Liver (tissue), 9 donors: ENCODE data around the gene NCF4. TPM values are rescaled to one million over a fixed set of nuclear protein-coding genes. Genes with fewer than 3 reads are reported as not detected.

ENCODE experiments used
- DNase-seq: peaks from one replicate; pipeline ENCODE4 v3.0.0-alpha.2; 2017; ENCODE audit warnings: low spot score
- H3K27ac ChIP-seq, 2 donors: one replicate each; pipeline ENCODE4 v1.7.0; 2013; ENCODE audit warnings: inconsistent platforms in 2 of 2, low read length in 2 of 2, control low read depth in 1 of 2, low read depth in 1 of 2, mild to moderate bottlenecking in 1 of 2
- H3K27me3 ChIP-seq, 4 donors: one replicate each; pipeline versions ENCODE4 v1.6.1 to v1.7.0; 2013; ENCODE audit warnings: low read length in 3 of 4, inconsistent platforms in 1 of 4, mild to moderate bottlenecking in 1 of 4, moderate library complexity in 1 of 4; ENCODE audit not compliant: control insufficient read depth in 4 of 4, insufficient read depth in 4 of 4
- H3K36me3 ChIP-seq, 4 donors: one replicate each; pipeline versions ENCODE4 v1.6.1 to v1.7.0; 2013; ENCODE audit warnings: low read length in 3 of 4, mild to moderate bottlenecking in 3 of 4, low read depth in 1 of 4, moderate library complexity in 1 of 4; ENCODE audit not compliant: control insufficient read depth in 4 of 4, insufficient read depth in 3 of 4
- H3K4me1 ChIP-seq, 4 donors: one replicate each; pipeline versions ENCODE4 v1.6.1 to v1.7.0; 2013; ENCODE audit warnings: low read length in 3 of 4, mild to moderate bottlenecking in 3 of 4, moderate library complexity in 1 of 4; ENCODE audit not compliant: control insufficient read depth in 4 of 4, insufficient read depth in 4 of 4
- H3K4me3 ChIP-seq, 3 donors: one replicate each; pipeline versions ENCODE4 v1.6.1 to v1.7.0; 2013; ENCODE audit warnings: low read length in 3 of 3, control low read depth in 1 of 3, low read depth in 1 of 3, mild to moderate bottlenecking in 1 of 3
- H3K9ac ChIP-seq, 2 donors: one replicate each; pipeline ENCODE4 v1.7.0; 2013; ENCODE audit warnings: low read length in 2 of 2, mild to moderate bottlenecking in 2 of 2, moderate library complexity in 2 of 2, control low read depth in 1 of 2, low read depth in 1 of 2
- H3K9me3 ChIP-seq, 4 donors: one replicate each; pipeline versions ENCODE4 v1.6.1 to v1.7.0; 2013; ENCODE audit warnings: low read length in 3 of 4; ENCODE audit not compliant: control insufficient read depth in 4 of 4
- ATF3 ChIP-seq: IDR thresholded peaks from 2 replicates; pipeline ENCODE4 v1.6.1; 2016; ENCODE audit warnings: antibody characterized with exemption
- CTCF ChIP-seq: fragments of 150-350 bp; IDR thresholded peaks from 2 replicates; pipeline ENCODE4 v1.5.1; 2017; ENCODE audit warnings: improper control_type of control experiment, low read depth, low read length; ENCODE audit not compliant: missing input control
- EGR1 ChIP-seq, 2 donors: IDR thresholded peaks; 2 replicates each; pipeline ENCODE4 v1.6.1; 2016 to 2018; ENCODE audit warnings: antibody characterized with exemption in 2 of 2, low read depth in 2 of 2
- GABPA ChIP-seq, 2 donors: IDR thresholded peaks in 1 of 2; conservative IDR thresholded peaks in 1 of 2; 2 replicates each; pipeline ENCODE4 v1.6.1; 2016; ENCODE audit warnings: antibody characterized with exemption in 2 of 2, mild to moderate bottlenecking in 1 of 2, moderate library complexity in 1 of 2
- HNF4A ChIP-seq, 2 donors: conservative IDR thresholded peaks; 2 replicates each; pipeline ENCODE4 v1.6.1; 2016; ENCODE audit warnings: antibody characterized with exemption in 2 of 2, mild to moderate bottlenecking in 2 of 2
- HNF4G ChIP-seq: IDR thresholded peaks from 2 replicates; pipeline ENCODE4 v1.6.1; 2016; ENCODE audit warnings: antibody characterized with exemption
- JUND ChIP-seq, 2 donors: IDR thresholded peaks; 2 replicates each; pipeline ENCODE4 v1.6.1; 2016; ENCODE audit warnings: antibody characterized with exemption in 2 of 2
- NR2F2 ChIP-seq: IDR thresholded peaks from 2 replicates; pipeline ENCODE4 v1.6.1; 2016; ENCODE audit warnings: antibody characterized with exemption
- RAD21 ChIP-seq, 2 donors: IDR thresholded peaks; 2 replicates each; pipeline ENCODE4 v1.6.1; 2016; ENCODE audit warnings: antibody characterized with exemption in 2 of 2, mild to moderate bottlenecking in 2 of 2
- RXRA ChIP-seq, 2 donors: IDR thresholded peaks; 2 replicates each; pipeline ENCODE4 v1.6.1; 2017 to 2018; ENCODE audit warnings: antibody characterized with exemption in 2 of 2, mild to moderate bottlenecking in 1 of 2
- SP1 ChIP-seq: IDR thresholded peaks from 2 replicates; pipeline ENCODE4 v1.6.1; 2018; ENCODE audit warnings: antibody characterized with exemption, mild to moderate bottlenecking
- YY1 ChIP-seq: IDR thresholded peaks from 2 replicates; pipeline ENCODE4 v1.6.1; 2016; ENCODE audit warnings: antibody characterized with exemption, mild to moderate bottlenecking
- WGBS: extraction: QIAGEN DNeasy Blood & Tissue Kit; methylation state at CpG from one replicate; pipeline ENCODE4 v1.1.7; 2013; 5-methylcytosine and 5-hydroxymethylcytosine counted together
- polyA plus RNA-seq, 2 donors: library from polyadenylated mRNA; stranded (reverse) in 1 of 2; unstranded in 1 of 2; fragments of 200-250 nt in 1 of 2; fragments of >200 nt in 1 of 2; fragmentation: Nextera tagmentation in 1 of 2; extraction: Ambion mirVana in 1 of 2; gene quantifications; one replicate each; pipeline versions ENCODE4 v1.2.1 to v1.2.3, GENCODE V29; 2013 to 2015
- total RNA-seq, 2 donors: library from RNA; depleted of rRNA; stranded (reverse); fragments of >200 nt; gene quantifications; one replicate each; pipeline ENCODE4 v1.2.3, GENCODE V29; 2014
- TF ChIP-seq, protein P1 (sequence below): IDR thresholded peaks from 2 replicates; pipeline ENCODE4 v1.6.1; 2016; ENCODE audit warnings: antibody characterized with exemption
- TF ChIP-seq, protein P2 (sequence below): IDR thresholded peaks from 2 replicates; pipeline ENCODE4 v1.6.1; 2016; ENCODE audit warnings: antibody characterized with exemption
- donor health status: healthy.
- donor health status: healthy.
- donor health status: healthy.
- donor health status: healthy.
- donor health status: healthy.

The NCF4 gene
- total and polyA plus RNA-seq, 4 donors = 3.9 to 14.3 (median 5.4) TPM

- no peak for TF ChIP-seq CTCF
- no peak for TF ChIP-seq SP1
- no peak for TF ChIP-seq HNF4A (conservative IDR thresholded peaks at IDR 0.05)
- no peak for TF ChIP-seq JUND (IDR thresholded peaks at IDR 0.05)
- TF ChIP-seq NR2F2 = no peak
- TF ChIP-seq ATF3 = no peak
- no peak for TF ChIP-seq HNF4G
- no peak for TF ChIP-seq GABPA (IDR thresholded peaks at IDR 0.05 in 1 of 2, conservative IDR thresholded peaks at IDR 0.05 in 1 of 2)
- TF ChIP-seq EGR1 (IDR thresholded peaks at IDR 0.05; ENCODE audit: low read depth in 2 of 2) = no peak
Measured at GRCh38 chr22:36858966-36859365, 1.8 kb upstream of the NCF4 start (continued).

DNA sequence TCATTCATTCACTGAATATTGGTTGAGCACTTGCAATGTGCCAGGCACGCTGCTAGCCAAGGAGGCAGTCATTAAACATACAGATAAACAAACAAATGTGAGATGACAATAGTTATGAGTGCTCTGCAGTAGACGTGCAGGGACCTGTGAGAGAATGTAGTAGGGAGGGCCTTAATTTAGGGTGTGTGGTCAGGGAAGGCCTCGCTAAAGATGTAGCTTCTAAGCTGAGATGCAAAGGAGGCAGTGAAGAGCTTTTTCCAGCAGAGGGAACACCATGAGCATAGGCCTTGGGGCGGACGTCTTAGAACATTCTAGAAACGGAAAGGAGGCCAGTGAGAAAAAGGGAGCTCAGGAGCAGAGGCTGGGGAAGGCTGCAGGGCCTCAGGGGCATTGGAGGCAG is 789 bp upstream of the NCF4 start:
- H3K4me1 ChIP-seq = peaks cover 0 to 8% (median 0%) of the 10 kb centered on the region in 4 donors
- 74% methylated on average over 6 of the region's 6 CpGs for WGBS
- no peak overlapping the region for H3K27ac ChIP-seq
- H3K4me3 ChIP-seq = no peak overlapping the region
- no peaks in the 10 kb centered on the region for H3K9me3 ChIP-seq
- no peaks in the 10 kb centered on the region for H3K36me3 ChIP-seq
- no peak overlapping the region for H3K9ac ChIP-seq
- TF ChIP-seq JUND (IDR thresholded peaks at IDR 0.05) = no peak
- no peak for TF ChIP-seq HNF4G
- TF ChIP-seq HNF4A (conservative IDR thresholded peaks at IDR 0.05) = no peak
- TF ChIP-seq YY1 = no peak
- no peak for TF ChIP-seq CTCF
- DNase-seq = no peak
- H3K27me3 ChIP-seq = no peaks in the 10 kb centered on the region

- WGBS = 99% methylated on average over 2 of the region's 2 CpGs
- Histone ChIP-seq H3K4me3 (no peak overlapping the region), H3K27ac (no peak overlapping the region), H3K36me3 (no peaks in the 10 kb centered on the region), H3K27me3 (no peaks in the 10 kb centered on the region), H3K9me3 (no peaks in the 10 kb centered on the region), H3K4me1 (peaks cover 0 to 8% (median 0%) of the 10 kb centered on the region in 4 donors), H3K9ac (no peak overlapping the region)
- TF ChIP-seq HNF4G (no peak), RXRA (IDR thresholded peaks at IDR 0.05) (no peak), RAD21 (IDR thresholded peaks at IDR 0.05) (no peak), NR2F2 (no peak), GABPA (IDR thresholded peaks at IDR 0.05 in 1 of 2, conservative IDR thresholded peaks at IDR 0.05 in 1 of 2) (no peak), JUND (IDR thresholded peaks at IDR 0.05) (no peak)
- TF ChIP-seq, protein P1, sequence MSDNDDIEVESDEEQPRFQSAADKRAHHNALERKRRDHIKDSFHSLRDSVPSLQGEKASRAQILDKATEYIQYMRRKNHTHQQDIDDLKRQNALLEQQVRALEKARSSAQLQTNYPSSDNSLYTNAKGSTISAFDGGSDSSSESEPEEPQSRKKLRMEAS = no peak
- TF ChIP-seq, protein P2, sequence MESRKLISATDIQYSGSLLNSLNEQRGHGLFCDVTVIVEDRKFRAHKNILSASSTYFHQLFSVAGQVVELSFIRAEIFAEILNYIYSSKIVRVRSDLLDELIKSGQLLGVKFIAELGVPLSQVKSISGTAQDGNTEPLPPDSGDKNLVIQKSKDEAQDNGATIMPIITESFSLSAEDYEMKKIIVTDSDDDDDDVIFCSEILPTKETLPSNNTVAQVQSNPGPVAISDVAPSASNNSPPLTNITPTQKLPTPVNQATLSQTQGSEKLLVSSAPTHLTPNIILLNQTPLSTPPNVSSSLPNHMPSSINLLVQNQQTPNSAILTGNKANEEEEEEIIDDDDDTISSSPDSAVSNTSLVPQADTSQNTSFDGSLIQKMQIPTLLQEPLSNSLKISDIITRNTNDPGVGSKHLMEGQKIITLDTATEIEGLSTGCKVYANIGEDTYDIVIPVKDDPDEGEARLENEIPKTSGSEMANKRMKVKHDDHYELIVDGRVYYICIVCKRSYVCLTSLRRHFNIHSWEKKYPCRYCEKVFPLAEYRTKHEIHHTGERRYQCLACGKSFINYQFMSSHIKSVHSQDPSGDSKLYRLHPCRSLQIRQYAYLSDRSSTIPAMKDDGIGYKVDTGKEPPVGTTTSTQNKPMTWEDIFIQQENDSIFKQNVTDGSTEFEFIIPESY = no peak
- no peak for DNase-seq
Measured at GRCh38 chr22:36860438-36860820, 377 bp upstream of the NCF4 start.
